SK-N-SH treated with all-trans-retinoic acid at 6 μM for 48 hours (cell line): ENCODE measurements around the gene PPP3CA.

Experiments
- ISL1 ChIP-seq: fragments of 250-450 bp; sonication (Bioruptor Pico); IDR thresholded peaks from 2 replicates; pipeline ENCODE4 v2.1.2; 2022; ENCODE audit warnings: mild to moderate bottlenecking, moderate library complexity
- ZNF565 ChIP-seq: fragments of 450-650 bp; formaldehyde crosslinking; conservative IDR thresholded peaks from 2 replicates; pipeline ENCODE4 v1.5.0; 2020; ENCODE audit warnings: low read depth, mild to moderate bottlenecking, moderate library complexity
- ZNF8 ChIP-seq: fragments of 450-650 bp; formaldehyde crosslinking; IDR thresholded peaks from 2 replicates; pipeline ENCODE4 v1.5.0; 2020; ENCODE audit warnings: mild to moderate bottlenecking, moderate library complexity
- TF ChIP-seq, protein P1 (sequence below): fragments of 250-450 bp; sonication (Bioruptor Pico); IDR thresholded peaks from 2 replicates; pipeline ENCODE4 v1.8.0; 2020; ENCODE audit warnings: mild to moderate bottlenecking, moderate library complexity, borderline replicate concordance
- TF ChIP-seq, protein P2 (sequence below): fragments of 250-450 bp; sonication (Bioruptor Pico); IDR thresholded peaks from 2 replicates; pipeline ENCODE4 v1.5.1; 2020; ENCODE audit warnings: low read depth, mild to moderate bottlenecking, moderate library complexity

DNA sequence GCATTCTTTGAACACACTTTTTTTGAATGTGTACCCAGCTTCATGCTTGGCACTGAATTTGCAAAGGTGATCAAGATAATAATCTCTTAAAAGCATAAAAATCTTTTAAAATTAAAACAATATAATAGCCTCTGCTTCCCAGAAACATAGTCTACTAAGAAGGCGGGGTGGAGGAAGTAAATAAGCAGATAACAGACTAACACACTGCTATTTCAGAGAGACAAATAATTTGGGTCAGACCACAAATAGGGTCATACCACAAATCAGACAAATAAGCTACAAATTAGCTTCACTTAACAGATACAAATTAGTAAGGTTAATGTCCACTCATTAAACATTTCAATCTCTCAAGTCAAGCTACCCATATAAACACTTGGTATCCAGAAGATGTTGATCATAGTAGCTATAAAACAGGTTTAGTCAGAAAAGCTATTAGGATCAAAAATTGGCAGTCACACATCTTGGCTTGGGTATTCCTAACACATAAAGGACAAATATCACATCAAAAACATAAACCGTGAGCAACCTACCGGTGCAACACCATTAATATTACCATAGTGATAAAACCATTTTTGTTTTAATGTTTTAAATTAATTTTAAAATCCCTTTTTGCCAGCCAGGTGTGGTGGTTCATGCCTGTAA is 47.3 kb downstream of the PPP3CA start:
- TF ChIP-seq, protein P1, sequence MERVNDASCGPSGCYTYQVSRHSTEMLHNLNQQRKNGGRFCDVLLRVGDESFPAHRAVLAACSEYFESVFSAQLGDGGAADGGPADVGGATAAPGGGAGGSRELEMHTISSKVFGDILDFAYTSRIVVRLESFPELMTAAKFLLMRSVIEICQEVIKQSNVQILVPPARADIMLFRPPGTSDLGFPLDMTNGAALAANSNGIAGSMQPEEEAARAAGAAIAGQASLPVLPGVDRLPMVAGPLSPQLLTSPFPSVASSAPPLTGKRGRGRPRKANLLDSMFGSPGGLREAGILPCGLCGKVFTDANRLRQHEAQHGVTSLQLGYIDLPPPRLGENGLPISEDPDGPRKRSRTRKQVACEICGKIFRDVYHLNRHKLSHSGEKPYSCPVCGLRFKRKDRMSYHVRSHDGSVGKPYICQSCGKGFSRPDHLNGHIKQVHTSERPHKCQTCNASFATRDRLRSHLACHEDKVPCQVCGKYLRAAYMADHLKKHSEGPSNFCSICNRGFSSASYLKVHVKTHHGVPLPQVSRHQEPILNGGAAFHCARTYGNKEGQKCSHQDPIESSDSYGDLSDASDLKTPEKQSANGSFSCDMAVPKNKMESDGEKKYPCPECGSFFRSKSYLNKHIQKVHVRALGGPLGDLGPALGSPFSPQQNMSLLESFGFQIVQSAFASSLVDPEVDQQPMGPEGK (CRISPR knock-in tag): no peak
- no peak for TF ChIP-seq ZNF565 (CRISPR knock-in tag)
- no peak for TF ChIP-seq ISL1 (CRISPR knock-in tag)
- TF ChIP-seq ZNF8: no peak
- TF ChIP-seq, protein P2, sequence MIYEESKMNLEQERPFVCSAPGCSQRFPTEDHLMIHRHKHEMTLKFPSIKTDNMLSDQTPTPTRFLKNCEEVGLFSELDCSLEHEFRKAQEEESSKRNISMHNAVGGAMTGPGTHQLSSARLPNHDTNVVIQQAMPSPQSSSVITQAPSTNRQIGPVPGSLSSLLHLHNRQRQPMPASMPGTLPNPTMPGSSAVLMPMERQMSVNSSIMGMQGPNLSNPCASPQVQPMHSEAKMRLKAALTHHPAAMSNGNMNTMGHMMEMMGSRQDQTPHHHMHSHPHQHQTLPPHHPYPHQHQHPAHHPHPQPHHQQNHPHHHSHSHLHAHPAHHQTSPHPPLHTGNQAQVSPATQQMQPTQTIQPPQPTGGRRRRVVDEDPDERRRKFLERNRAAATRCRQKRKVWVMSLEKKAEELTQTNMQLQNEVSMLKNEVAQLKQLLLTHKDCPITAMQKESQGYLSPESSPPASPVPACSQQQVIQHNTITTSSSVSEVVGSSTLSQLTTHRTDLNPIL: no peak
